Peyer's patch (tissue), 4 donors: ENCODE results near the gene GALNT17. TPM values are rescaled to one million over a fixed set of nuclear protein-coding genes. Genes with fewer than 3 reads are reported as not detected.

Experiments
- DNase-seq, 3 donors: peaks; one replicate each; pipeline ENCODE4 v3.0.0-alpha.2; 2017 to 2019
- H3K27ac ChIP-seq, 4 donors: fragments of 200-600 bp; sonication (generic); one replicate each; pipeline ENCODE4 v1.5.1; 2016 to 2019
- H3K27me3 ChIP-seq, 2 donors: fragments of 200-600 bp; sonication (generic); one replicate each; pipeline ENCODE4 v1.5.1; 2019
- H3K36me3 ChIP-seq, 3 donors: fragments of 200-600 bp; sonication (generic); one replicate each; pipeline ENCODE4 v1.5.1; 2016 to 2019
- H3K4me1 ChIP-seq, 4 donors: fragments of 200-600 bp; sonication (generic); one replicate each; pipeline ENCODE4 v1.5.1; 2016 to 2019
- H3K4me3 ChIP-seq, 4 donors: fragments of 200-600 bp; sonication (generic); 1 replicate in 3 of 4; 2 replicates in 1 of 4; pipeline ENCODE4 v1.5.1; 2016 to 2019; ENCODE audit warnings: mild to moderate bottlenecking in 1 of 4
- H3K9me3 ChIP-seq, 4 donors: fragments of 200-600 bp; sonication (generic); one replicate each; pipeline ENCODE4 v1.5.1; 2016 to 2019; ENCODE audit warnings: mild to moderate bottlenecking in 1 of 4
- CTCF ChIP-seq, 6 experiments: fragments of 450-650 bp in 4 of 6; fragments of 200-600 bp in 2 of 6; sonication (generic) in 1 of 6; IDR thresholded peaks; one replicate each; pipeline ENCODE4 v1.5.1; 2017 to 2019; ENCODE audit warnings: antibody characterized with exemption in 6 of 6, mild to moderate bottlenecking in 3 of 6, moderate library complexity in 1 of 6
- POLR2A ChIP-seq, 2 donors: fragments of 450-650 bp; IDR thresholded peaks; one replicate each; pipeline ENCODE4 v1.5.1; 2017; ENCODE audit warnings: antibody characterized with exemption in 2 of 2, mild to moderate bottlenecking in 2 of 2, moderate library complexity in 2 of 2
- total RNA-seq, 4 donors: library from RNA; depleted of rRNA; stranded (reverse); fragments of >200 nt; gene quantifications; one replicate each; pipeline ENCODE4 v1.1.0, GENCODE V29; 2016

GALNT17 gene
- total RNA-seq, 4 donors from 2014 or later, result 0.88 to 17.3 (median 2.3) TPM

- no peak overlapping the region for H3K27ac ChIP-seq
- no peak for DNase-seq
Observed at GRCh38 chr7:71386152-71386785, 254.3 kb downstream of the GALNT17 start.

GRCh38 chr7:71388181-71388580 is 256.2 kb downstream of the GALNT17 start:
- TF ChIP-seq CTCF (IDR thresholded peaks at IDR 0.05) (no peak), POLR2A (IDR thresholded peaks at IDR 0.05) (no peak)
- Histone ChIP-seq H3K27me3 (no peaks in the 10 kb centered on the region), H3K4me1 (no peaks in the 10 kb centered on the region), H3K9me3 (peaks cover 0 to 13% (median 0%) of the 10 kb centered on the region in 4 donors), H3K36me3 (no peaks in the 10 kb centered on the region), H3K27ac (no peak overlapping the region), H3K4me3 (no peak overlapping the region)
- no peak for DNase-seq

More at GRCh38 chr7:71386152-71386785, 254.3 kb downstream of the GALNT17 start:
- Histone ChIP-seq H3K36me3 (no peaks in the 10 kb centered on the region), H3K4me3 (no peak overlapping the region), H3K27me3 (no peaks in the 10 kb centered on the region), H3K9me3 (peaks cover 0 to 13% (median 0%) of the 10 kb centered on the region in 4 donors), H3K4me1 (no peaks in the 10 kb centered on the region)
- TF ChIP-seq POLR2A (IDR thresholded peaks at IDR 0.05) (no peak), CTCF (IDR thresholded peaks at IDR 0.05) (no peak)

GRCh38 chr7:71389976-71390375 is 258.0 kb downstream of the GALNT17 start:
- Histone ChIP-seq H3K27ac (no peak overlapping the region), H3K4me1 (no peaks in the 10 kb centered on the region), H3K27me3 (no peaks in the 10 kb centered on the region), H3K36me3 (no peaks in the 10 kb centered on the region), H3K9me3 (peaks cover 0 to 13% (median 0%) of the 10 kb centered on the region in 4 donors), H3K4me3 (no peak overlapping the region)
- DNase-seq, result no peak
- TF ChIP-seq CTCF (IDR thresholded peaks at IDR 0.05), result no peak
- TF ChIP-seq POLR2A (IDR thresholded peaks at IDR 0.05), result no peak

- no peak overlapping the region for H3K27ac ChIP-seq
- no peak overlapping the region for H3K4me3 ChIP-seq
- H3K4me1 ChIP-seq, result no peaks in the 10 kb centered on the region
- H3K27me3 ChIP-seq, result no peaks in the 10 kb centered on the region
- no peak for DNase-seq
- TF ChIP-seq CTCF (IDR thresholded peaks at IDR 0.05), result no peak
- no peak for TF ChIP-seq POLR2A (IDR thresholded peaks at IDR 0.05)
- no peaks in the 10 kb centered on the region for H3K36me3 ChIP-seq
- H3K9me3 ChIP-seq, result peaks cover 0 to 4% (median 0%) of the 10 kb centered on the region in 4 donors
Observed at GRCh38 chr7:71393661-71394060, 261.7 kb downstream of the GALNT17 start.

GRCh38 chr7:71402684-71403083 is 270.7 kb downstream of the GALNT17 start:
- TF ChIP-seq CTCF (IDR thresholded peaks at IDR 0.05), result no peak
- TF ChIP-seq POLR2A (IDR thresholded peaks at IDR 0.05), result no peak
- no peaks in the 10 kb centered on the region for H3K27me3 ChIP-seq
- no peak overlapping the region for H3K27ac ChIP-seq
- no peaks in the 10 kb centered on the region for H3K36me3 ChIP-seq
- DNase-seq, result no peak
- no peaks in the 10 kb centered on the region for H3K9me3 ChIP-seq
- H3K4me3 ChIP-seq, result no peak overlapping the region
- H3K4me1 ChIP-seq, result no peaks in the 10 kb centered on the region
